DMS153 (cell line): ENCODE results near the gene MDM2.
A peak's percentile ranks its signal among the peaks of the same experiment; 100 is the strongest.

Experiments
- DNase-seq: peaks from one replicate; lab custom pipeline; 2025; lab: John Stamatoyannopoulos, UW

The MDM2 gene

DNA sequence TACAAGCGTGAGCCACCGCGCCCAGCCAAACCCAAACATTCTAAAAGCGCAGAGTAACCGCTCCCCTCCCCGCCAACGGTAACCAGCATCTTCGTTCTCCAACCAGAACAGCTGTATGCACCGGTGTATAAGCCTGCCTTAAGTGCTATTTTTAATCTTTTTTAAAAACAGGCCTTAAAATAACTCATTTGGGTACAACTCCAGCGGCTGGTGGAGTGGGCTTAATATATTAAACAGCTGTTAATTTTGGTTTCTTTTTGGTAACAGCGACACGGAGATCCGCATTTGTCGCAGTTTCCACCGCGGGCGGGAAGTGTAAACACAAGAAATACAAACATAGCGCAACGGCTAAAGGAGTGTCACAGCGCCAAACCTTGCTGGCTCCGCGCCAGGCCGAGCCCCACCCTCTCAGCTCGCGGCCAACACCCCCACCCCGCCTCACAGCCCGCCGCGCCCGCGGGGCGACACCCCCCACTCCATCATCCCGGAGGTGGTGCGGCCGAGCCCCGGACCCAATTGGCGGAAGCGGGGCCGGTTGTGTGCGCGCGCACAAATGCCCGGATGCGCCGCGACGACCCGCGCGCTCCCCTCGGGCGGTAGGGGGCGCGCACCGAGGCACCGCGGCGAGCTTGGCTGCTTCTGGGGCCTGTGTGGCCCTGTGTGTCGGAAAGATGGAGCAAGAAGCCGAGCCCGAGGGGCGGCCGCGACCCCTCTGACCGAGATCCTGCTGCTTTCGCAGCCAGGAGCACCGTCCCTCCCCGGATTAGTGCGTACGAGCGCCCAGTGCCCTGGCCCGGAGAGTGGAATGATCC lies at the start of gene MDM2:
Gene MDM2 (plus strand): TSS at position 602 of the 812 bp plus-strand sequence. CDS start 301 bp downstream, outside the sequence.
- DNase-seq, result peak; percentile 93

DNA sequence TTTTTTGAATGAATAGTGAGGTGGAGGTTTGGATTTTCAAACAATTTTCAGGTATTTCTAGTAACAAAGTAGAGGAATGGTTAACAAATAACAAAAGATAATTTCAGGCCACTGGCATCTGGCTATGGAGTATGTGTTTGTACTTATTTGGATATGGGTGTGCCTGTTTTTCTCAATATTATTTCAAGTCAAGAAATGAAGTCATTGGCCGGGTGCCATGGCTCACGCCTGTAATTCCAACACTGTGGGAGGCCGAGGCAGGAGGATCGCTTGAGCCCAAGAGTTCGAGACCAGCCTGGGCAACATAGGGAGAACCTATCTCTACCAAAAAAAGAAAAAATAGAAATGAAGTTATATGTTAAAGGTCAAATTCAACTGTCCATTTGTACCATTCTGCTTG lies 48.1 kb upstream of the MDM2 start:
- DNase-seq, result no peak

DNA sequence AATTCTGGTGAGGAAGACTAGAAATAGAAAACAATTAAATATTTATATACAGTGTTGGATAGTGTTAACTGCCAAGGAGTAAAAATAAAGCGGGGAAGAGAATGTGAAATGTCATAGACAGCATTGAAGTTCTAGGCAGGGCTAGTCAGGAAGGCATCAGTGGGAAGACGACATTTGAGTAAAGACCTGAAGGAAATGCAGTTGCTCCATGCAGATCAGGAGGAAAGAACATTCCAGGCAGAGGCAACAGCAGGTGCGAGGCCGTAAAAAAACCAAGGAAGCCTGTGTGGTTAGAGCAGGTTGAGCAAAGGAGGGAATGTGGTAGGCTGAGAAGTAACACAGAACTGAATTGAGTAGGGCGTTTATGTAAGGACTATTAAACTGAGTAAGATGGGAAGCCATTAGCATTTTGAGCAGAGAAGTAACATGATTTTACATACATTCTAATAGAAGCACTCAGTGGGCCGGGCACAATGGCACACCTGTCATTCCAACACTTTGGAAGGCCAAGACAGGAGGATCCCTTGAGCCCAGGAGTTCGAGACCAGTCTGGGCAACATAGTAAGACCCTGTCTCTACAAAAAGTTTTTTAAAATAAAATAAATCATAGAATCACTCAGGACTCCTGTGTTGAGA lies 47.1 kb upstream of the MDM2 start:
- no peak for DNase-seq

DNA sequence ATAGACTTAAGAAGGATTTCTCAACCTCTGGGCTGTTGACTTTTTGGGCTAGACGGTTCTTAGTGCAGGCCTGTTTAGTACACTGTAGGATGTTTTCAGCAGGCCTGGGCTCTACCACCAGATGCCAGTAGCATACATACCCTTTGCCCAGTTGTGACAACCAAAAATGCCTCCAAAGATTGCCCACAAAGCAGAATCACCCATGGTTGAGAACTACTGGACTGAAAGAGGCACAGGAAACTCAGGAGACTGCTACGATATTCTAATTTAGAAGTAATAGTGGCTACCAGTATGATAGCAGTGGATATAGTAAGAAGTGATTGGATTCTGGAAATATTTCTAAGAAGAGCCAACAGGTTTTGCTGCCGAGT lies 46.5 kb upstream of the MDM2 start:
- no peak for DNase-seq

- no peak for DNase-seq
Observed at GRCh38 chr12:68761901-68762630, 45.9 kb upstream of the MDM2 start.

- no peak for DNase-seq
Observed at GRCh38 chr12:68762691-68763090, 45.3 kb upstream of the MDM2 start.

- DNase-seq, result no peak
Observed at GRCh38 chr12:68765696-68766095, 42.3 kb upstream of the MDM2 start.

DNA sequence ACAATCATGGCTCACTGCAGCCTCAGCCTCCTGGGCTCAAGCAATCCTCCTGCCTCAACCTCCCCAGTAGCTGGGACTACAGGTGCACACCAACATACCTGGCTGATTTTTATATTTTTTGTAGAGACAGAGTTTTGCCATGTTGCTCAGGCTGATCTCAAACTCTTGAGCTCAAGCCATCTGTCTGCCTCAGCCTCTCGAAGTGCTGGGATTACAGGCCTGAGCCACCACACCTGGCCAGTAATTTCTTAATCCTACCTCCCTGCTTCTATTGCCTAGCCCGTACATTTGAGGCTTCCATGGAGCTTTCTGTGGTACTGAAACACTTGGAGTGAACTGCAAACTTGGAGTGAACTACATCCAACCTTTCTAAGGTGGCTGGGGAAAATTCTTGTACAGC lies 41.3 kb upstream of the MDM2 start:
- DNase-seq, result no peak

DNA sequence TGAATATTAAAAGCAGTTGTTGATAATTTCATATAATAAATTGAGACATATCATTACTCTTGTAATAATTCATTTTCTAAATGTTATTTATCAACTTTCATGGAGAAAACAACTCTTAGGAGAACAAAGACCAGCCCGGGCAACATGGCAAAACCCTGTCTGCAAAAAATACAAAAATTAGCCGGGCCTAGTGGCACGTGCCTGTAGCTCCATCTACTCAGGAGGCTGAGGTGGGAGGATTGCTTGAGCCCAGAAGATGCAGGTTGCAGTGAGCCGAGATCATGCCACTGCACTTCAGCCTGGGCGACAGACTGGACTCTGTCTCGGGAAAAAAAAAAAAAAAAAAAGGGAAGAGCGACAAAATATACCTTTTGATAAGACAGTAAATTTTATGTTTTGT lies 40.8 kb upstream of the MDM2 start:
- DNase-seq, result no peak

DNA sequence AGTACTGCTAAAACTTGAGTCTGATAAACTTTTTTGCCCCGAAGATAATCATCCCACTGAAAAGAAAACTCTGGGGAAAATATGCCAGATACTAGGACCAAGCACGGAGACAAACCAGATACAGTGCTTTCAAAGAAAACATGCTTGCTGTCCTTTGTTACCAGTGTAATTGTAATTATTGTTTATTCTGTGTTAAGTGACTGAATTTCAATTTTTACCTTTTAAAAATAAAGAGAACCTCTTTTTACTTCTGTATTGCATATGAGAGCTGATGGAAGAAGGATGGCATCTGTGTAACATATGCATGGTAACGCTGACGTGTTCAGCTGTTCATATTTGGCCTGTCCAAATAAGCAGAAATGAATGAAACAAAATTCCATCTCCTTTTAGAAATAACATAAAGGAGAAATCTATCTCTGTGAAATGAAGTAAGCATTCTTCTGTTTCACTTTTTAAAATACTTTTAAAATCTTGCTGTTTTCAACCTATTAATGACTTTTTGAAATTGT lies 39.5 kb upstream of the MDM2 start:
- DNase-seq, result no peak

DNA sequence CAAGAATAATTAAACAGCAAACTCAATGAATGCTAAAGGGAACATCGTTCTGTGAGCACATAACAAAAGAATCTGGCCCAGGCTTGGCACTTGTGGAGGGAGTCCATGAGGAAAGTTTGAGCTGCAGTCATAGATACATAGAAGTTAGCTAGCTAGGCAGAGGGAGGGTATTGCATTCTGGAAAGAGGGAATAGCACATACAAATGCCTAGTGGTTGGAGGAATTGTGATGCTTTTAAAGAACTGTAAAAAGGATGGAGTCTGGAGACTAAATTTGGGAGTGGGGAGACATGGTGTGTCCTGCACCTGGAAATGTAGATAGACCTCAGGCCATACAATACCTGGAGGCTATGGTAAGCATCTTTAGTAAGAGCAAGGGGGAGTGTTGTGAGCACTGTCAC lies 38.0 kb upstream of the MDM2 start:
- no peak for DNase-seq

- no peak for DNase-seq
Observed at GRCh38 chr12:68771223-68771925, 36.6 kb upstream of the MDM2 start.

DNA sequence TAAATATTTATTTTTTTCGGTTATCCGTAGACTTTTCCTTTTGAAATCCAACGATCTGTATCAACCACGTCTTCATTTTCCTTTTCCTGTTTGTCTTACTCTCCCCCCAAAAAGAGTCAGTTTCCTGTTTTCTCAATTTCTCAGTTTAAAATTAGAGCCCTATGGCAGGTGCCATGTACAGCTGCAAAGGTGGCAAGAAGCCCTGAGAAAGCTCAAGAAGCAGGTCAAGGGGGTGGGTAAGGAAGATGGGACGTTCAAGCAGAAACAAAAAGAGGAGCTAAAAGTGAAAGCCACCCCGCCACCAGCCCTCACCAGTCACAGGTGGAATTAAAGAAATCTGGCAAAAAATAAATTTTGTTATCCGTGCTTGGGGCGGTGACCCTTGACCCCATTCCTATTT lies 35.3 kb upstream of the MDM2 start:
- DNase-seq, result no peak

- no peak for DNase-seq
Observed at GRCh38 chr12:68773582-68773981, 34.4 kb upstream of the MDM2 start.

GRCh38 chr12:68775121-68775630 lies 32.8 kb upstream of the MDM2 start:
- DNase-seq, result no peak

GRCh38 chr12:68776976-68777610 lies 30.9 kb upstream of the MDM2 start:
- no peak for DNase-seq

- no peak for DNase-seq
Observed at GRCh38 chr12:68779280-68779679, 28.7 kb upstream of the MDM2 start.

DNA sequence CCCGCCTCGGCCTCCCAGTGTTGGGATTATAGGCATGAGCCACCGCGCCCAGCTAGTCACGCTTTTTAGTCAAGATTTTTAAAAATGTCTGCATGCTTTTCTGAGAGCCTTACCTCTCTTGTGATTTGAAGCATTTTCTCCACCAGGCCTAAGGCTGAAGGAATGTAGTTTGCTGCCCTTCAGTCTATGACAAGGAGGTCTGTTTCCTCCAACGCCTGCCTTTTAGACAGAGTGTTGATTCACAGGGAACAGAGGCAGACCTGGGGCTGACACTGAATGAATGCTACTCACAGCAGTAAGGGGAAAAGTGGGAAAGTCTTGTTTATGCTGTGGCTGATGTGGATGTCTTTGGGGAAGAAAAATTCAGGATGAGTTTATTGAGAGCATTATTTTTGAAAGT lies 27.2 kb upstream of the MDM2 start:
- DNase-seq, result no peak

DNA sequence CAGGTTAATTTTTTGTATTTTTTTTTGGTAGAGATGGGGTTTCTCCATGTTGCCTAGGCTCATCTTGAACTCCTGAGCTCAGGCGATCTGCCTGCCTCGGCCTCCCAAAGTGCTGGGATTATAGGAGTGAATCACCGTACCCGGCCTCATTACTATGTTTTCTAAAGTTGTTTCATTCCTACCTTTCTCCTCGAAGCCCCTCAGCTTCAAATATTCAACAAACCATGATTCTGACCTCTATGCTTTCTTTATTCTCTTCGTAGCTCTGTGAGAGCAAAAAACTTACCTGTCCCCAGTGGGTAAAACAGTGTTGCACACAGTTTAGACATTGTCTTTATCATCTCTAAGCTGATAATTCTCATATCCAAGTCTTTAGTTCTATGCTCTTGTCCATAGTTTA lies 26.2 kb upstream of the MDM2 start:
- DNase-seq, result no peak

DNA sequence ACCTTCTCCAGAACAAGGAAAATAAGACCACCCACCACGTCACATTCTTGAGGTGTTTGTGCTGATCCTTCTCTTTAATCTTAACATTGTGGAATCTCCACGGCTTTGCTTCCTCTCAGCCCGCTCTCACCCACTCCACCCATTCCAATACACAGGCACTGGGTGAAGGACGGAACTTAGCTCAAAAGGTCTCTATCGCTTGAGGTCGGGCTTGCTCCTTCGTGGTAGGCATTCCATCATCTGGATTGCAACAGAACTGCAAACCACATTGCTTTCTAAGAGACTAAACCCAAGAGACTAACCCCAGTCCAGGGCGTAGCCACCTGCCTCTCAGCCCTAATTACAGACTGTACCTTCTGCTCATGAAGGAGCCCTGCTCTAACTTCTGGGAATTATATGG lies 24.0 kb upstream of the MDM2 start:
- no peak for DNase-seq

DNA sequence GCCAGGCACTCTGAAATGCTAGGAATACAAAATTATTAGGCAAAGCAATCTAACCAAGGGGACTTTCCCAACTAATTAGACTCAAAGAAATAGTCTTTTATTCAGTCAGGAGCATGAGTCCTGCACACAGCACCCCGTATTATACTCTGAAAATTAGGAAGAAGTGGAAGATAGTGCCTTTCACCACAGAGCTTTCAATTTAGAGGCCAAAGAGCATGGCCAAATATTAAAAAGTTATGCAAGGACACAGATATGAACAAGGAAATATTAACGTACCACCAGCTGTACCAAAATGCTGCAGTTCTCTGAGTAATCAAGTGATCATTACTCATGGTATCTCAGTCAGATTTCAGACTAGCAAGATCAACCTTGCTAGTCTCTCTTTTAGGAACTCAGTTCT lies 22.6 kb upstream of the MDM2 start:
- DNase-seq, result no peak

DNA sequence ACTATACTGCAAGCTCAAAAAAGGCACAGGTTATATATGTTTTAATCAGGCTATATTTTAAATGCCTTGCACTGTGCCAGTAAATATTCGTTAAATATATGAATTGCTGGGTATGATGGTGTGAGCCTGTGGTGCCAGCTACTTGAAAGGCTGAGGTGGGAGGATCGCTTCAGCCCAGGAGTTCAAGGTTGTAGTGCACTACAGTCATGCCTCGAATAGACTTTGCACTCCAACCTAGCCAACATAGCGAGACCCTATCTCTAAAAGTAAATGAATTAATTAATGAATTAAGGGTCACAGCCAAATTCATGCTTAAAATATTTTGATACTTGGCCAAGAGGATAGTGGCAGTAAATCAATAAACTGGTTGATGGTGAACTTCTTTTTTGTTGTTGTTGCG lies 22.2 kb upstream of the MDM2 start:
- DNase-seq, result no peak
